Ishikawa (cell line): ENCODE measurements around the gene PDK1.

Source experiments
- CEBPB ChIP-seq: IDR thresholded peaks from 2 replicates; pipeline ENCODE4 v1.6.1; 2012
- CREB1 ChIP-seq: IDR thresholded peaks from 2 replicates; pipeline ENCODE4 v1.6.1; 2012; ENCODE audit warnings: low read depth
- EGR1 ChIP-seq: IDR thresholded peaks from 2 replicates; pipeline ENCODE4 v1.6.1; 2012
- EP300 ChIP-seq: IDR thresholded peaks from 2 replicates; pipeline ENCODE4 v1.6.1; 2012; ENCODE audit warnings: borderline replicate concordance
- FOXM1 ChIP-seq: IDR thresholded peaks from 2 replicates; pipeline ENCODE4 v1.6.1; 2012; ENCODE audit warnings: low read depth, borderline replicate concordance
- MAX ChIP-seq: IDR thresholded peaks from 2 replicates; pipeline ENCODE4 v1.6.1; 2012
- NFIC ChIP-seq: IDR thresholded peaks from 2 replicates; pipeline ENCODE4 v1.6.1; 2012
- RAD21 ChIP-seq: IDR thresholded peaks from 2 replicates; pipeline ENCODE4 v1.6.1; 2012; ENCODE audit warnings: low read depth
- REST ChIP-seq: IDR thresholded peaks from 2 replicates; pipeline ENCODE4 v1.6.1; 2012; ENCODE audit warnings: low read depth, mild to moderate bottlenecking
- TAF1 ChIP-seq: IDR thresholded peaks from 2 replicates; pipeline ENCODE4 v1.6.1; 2012; ENCODE audit warnings: low read depth, mild to moderate bottlenecking
- TCF12 ChIP-seq: IDR thresholded peaks from 2 replicates; pipeline ENCODE4 v1.6.1; 2012; ENCODE audit warnings: low read depth
- TEAD4 ChIP-seq: IDR thresholded peaks from 2 replicates; pipeline ENCODE4 v1.6.1; 2012
- USF1 ChIP-seq: IDR thresholded peaks from 2 replicates; pipeline ENCODE4 v1.6.1; 2012
- YY1 ChIP-seq: IDR thresholded peaks from 2 replicates; pipeline ENCODE4 v1.6.1; 2012; ENCODE audit warnings: low read depth
- ZBTB7A ChIP-seq: IDR thresholded peaks from 2 replicates; pipeline ENCODE4 v1.6.1; 2012; ENCODE audit warnings: low read depth

PDK1 gene

GRCh38 chr2:172550419-172550818 is 5.5 kb upstream of the PDK1 start:
- TF ChIP-seq ZBTB7A (no peak), RAD21 (no peak), FOXM1 (no peak), NFIC (no peak), MAX (no peak), EP300 (no peak), USF1 (no peak), REST (no peak), TEAD4 (no peak), CREB1 (no peak), YY1 (no peak), TCF12 (no peak), EGR1 (no peak), CEBPB (no peak), TAF1 (no peak)

- TF ChIP-seq YY1 = no peak
- no peak for TF ChIP-seq EGR1
- no peak for TF ChIP-seq TEAD4
- TF ChIP-seq TAF1 = no peak
- TF ChIP-seq EP300 = no peak
- no peak for TF ChIP-seq FOXM1
- no peak for TF ChIP-seq USF1
- no peak for TF ChIP-seq REST
Measured at GRCh38 chr2:172551271-172551670, 4.6 kb upstream of the PDK1 start.

- no peak for TF ChIP-seq CEBPB
- TF ChIP-seq TAF1 = no peak
- no peak for TF ChIP-seq TCF12
- no peak for TF ChIP-seq TEAD4
- TF ChIP-seq RAD21 = no peak
- no peak for TF ChIP-seq FOXM1
- TF ChIP-seq MAX = no peak
Measured at GRCh38 chr2:172552547-172553291, 3.2 kb upstream of the PDK1 start.

GRCh38 chr2:172554352-172555271 is 1.3 kb upstream of the PDK1 start:
- TF ChIP-seq EGR1 (no peak), ZBTB7A (no peak), EP300 (no peak), CREB1 (no peak), REST (no peak), TEAD4 (no peak)

GRCh38 chr2:172555272-172555521 is 693 bp upstream of the PDK1 start:
- TF ChIP-seq TAF1 (no peak), REST (no peak), TCF12 (no peak), EP300 (no peak), CREB1 (no peak), CEBPB (no peak), MAX (no peak), NFIC (no peak), USF1 (no peak), FOXM1 (no peak), RAD21 (no peak), YY1 (no peak), EGR1 (no peak), ZBTB7A (no peak), TEAD4 (no peak)
